HG02840 (cell line): ENCODE measurements around the gene UNC5B.

Experiments used
- ATAC-seq: cut with Tn5 transposase; IDR thresholded peaks from one replicate; pipeline ENCODE4 v1.9.1; 2021; ENCODE audit warnings: mild to moderate bottlenecking, moderate library complexity, moderate number of reproducible peaks; ENCODE audit not compliant: unreplicated experiment, low FRiP score

The UNC5B gene

GRCh38 chr10:71221586-71222202 is 9.3 kb downstream of the UNC5B start:
- ATAC-seq, result no peak

- ATAC-seq, result no peak
These were observed 10.4 kb downstream of the UNC5B start for GRCh38 chr10:71222601-71223346.

- no peak for ATAC-seq
These were observed 11.1 kb downstream of the UNC5B start for GRCh38 chr10:71223347-71224058.

- ATAC-seq, result no peak
These were observed 13.1 kb downstream of the UNC5B start for GRCh38 chr10:71225291-71226058.

GRCh38 chr10:71228875-71229675 is 16.7 kb downstream of the UNC5B start:
- no peak for ATAC-seq

GRCh38 chr10:71229726-71230655 is 17.6 kb downstream of the UNC5B start:
- ATAC-seq, result no peak

GRCh38 chr10:71230656-71231025 is 18.3 kb downstream of the UNC5B start:
- no peak for ATAC-seq

GRCh38 chr10:71231206-71231605 is 18.8 kb downstream of the UNC5B start:
- no peak for ATAC-seq

GRCh38 chr10:71232089-71232998 is 20.0 kb downstream of the UNC5B start:
- no peak for ATAC-seq

GRCh38 chr10:71233482-71233892 is 21.1 kb downstream of the UNC5B start:
- ATAC-seq, result no peak

GRCh38 chr10:71234004-71234894 is 21.9 kb downstream of the UNC5B start:
- no peak for ATAC-seq

GRCh38 chr10:71234970-71235685 is 22.8 kb downstream of the UNC5B start:
- no peak for ATAC-seq

GRCh38 chr10:71235808-71236207 is 23.4 kb downstream of the UNC5B start:
- ATAC-seq, result no peak

GRCh38 chr10:71236286-71236685 is 23.9 kb downstream of the UNC5B start:
- no peak for ATAC-seq

- no peak for ATAC-seq
These were observed 24.7 kb downstream of the UNC5B start for GRCh38 chr10:71236822-71237682.
